A549 (cell line): ENCODE results near the gene RTN4.

ENCODE experiments used
- CBX8 ChIP-seq: fragments of 200-600 bp; sonication (generic); IDR thresholded peaks from 2 replicates; pipeline ENCODE4 v1.6.1; 2016
- CEBPB ChIP-seq, 2 experiments: fragments of >200 bp in 1 of 2; sonication (Bioruptor Twin) in 1 of 2; formaldehyde crosslinking in 1 of 2; IDR thresholded peaks; 2 replicates each; pipeline ENCODE4 v1.6.1; 2012 to 2016
- CHD4 ChIP-seq: fragments of 200-600 bp; sonication (generic); IDR thresholded peaks from 2 replicates; pipeline ENCODE4 v1.6.1; 2016; ENCODE audit warnings: antibody characterized with exemption, mild to moderate bottlenecking, borderline replicate concordance
- HDAC2 ChIP-seq: fragments of 200-600 bp; sonication (generic); IDR thresholded peaks from 2 replicates; pipeline ENCODE4 v1.6.1; 2016
- JUNB ChIP-seq: fragments of >200 bp; sonication (Bioruptor Twin); formaldehyde crosslinking; IDR thresholded peaks from 2 replicates; pipeline ENCODE4 v1.6.1; 2016
- PHF8 ChIP-seq: fragments of 200-600 bp; sonication (generic); IDR thresholded peaks from 2 replicates; pipeline ENCODE4 v1.6.1; 2016; ENCODE audit warnings: low read depth, mild to moderate bottlenecking, antibody characterized with exemption, moderate library complexity, borderline replicate concordance
- POLR2A ChIP-seq: IDR thresholded peaks from 2 replicates; pipeline ENCODE4 v1.6.1; 2012; ENCODE audit warnings: mild to moderate bottlenecking, low read length
- SMC3 ChIP-seq: fragments of >200 bp; sonication (Bioruptor Twin); formaldehyde crosslinking; IDR thresholded peaks from 3 replicates; pipeline ENCODE4 v1.6.1; 2018; ENCODE audit warnings: inconsistent platforms
- TF ChIP-seq, protein P1 (sequence below): fragments of >200 bp; sonication (Bioruptor Twin); formaldehyde crosslinking; IDR thresholded peaks from 3 replicates; pipeline ENCODE4 v1.5.1; 2016
- TF ChIP-seq, protein P2 (sequence below): IDR thresholded peaks from 2 replicates; pipeline ENCODE4 v1.6.1; 2012; ENCODE audit warnings: low read depth, borderline replicate concordance
- TF ChIP-seq, protein P3 (sequence below): fragments of 250-450 bp; sonication (Bioruptor Pico); IDR thresholded peaks from 2 replicates; pipeline ENCODE4 v1.5.0; 2021; ENCODE audit warnings: mild to moderate bottlenecking, moderate library complexity, borderline replicate concordance
- TF ChIP-seq, protein P4 (sequence below): fragments of 200-600 bp; sonication (generic); IDR thresholded peaks from 2 replicates; pipeline ENCODE4 v1.6.1; 2016; ENCODE audit warnings: antibody characterized with exemption, mild to moderate bottlenecking, moderate library complexity
- TF ChIP-seq, protein P5 (sequence below): fragments of 150-350 bp; IDR thresholded peaks from 2 replicates; pipeline ENCODE4 v1.6.1; 2014; ENCODE audit warnings: low read depth, mild to moderate bottlenecking, low read length

DNA sequence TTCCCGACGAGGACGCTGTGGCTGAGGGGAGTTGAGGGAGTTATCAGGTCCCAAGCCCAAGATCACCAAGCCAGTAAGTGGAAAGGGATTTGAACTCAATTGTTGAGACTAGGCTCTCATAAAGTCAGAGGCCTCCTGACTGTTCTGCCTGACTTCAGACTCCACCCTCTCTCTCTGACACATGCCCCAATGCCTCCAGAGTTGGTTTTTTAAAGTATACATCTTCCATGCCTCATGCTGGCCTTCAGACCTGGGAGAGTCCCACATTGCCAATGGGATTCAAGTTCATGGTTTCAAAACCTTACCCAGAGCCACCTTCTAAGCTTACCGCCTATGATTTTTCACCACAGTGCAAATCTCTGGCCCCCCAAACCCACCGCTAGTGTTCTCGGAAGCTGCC is 100.8 kb downstream of the RTN4 start:
- TF ChIP-seq, protein P1, sequence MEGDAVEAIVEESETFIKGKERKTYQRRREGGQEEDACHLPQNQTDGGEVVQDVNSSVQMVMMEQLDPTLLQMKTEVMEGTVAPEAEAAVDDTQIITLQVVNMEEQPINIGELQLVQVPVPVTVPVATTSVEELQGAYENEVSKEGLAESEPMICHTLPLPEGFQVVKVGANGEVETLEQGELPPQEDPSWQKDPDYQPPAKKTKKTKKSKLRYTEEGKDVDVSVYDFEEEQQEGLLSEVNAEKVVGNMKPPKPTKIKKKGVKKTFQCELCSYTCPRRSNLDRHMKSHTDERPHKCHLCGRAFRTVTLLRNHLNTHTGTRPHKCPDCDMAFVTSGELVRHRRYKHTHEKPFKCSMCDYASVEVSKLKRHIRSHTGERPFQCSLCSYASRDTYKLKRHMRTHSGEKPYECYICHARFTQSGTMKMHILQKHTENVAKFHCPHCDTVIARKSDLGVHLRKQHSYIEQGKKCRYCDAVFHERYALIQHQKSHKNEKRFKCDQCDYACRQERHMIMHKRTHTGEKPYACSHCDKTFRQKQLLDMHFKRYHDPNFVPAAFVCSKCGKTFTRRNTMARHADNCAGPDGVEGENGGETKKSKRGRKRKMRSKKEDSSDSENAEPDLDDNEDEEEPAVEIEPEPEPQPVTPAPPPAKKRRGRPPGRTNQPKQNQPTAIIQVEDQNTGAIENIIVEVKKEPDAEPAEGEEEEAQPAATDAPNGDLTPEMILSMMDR = no peak
- TF ChIP-seq JUNB = no peak
- TF ChIP-seq SMC3 = no peak
- TF ChIP-seq, protein P2, sequence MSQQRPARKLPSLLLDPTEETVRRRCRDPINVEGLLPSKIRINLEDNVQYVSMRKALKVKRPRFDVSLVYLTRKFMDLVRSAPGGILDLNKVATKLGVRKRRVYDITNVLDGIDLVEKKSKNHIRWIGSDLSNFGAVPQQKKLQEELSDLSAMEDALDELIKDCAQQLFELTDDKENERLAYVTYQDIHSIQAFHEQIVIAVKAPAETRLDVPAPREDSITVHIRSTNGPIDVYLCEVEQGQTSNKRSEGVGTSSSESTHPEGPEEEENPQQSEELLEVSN = no peak
- TF ChIP-seq POLR2A = no peak
- TF ChIP-seq PHF8 = no peak
- TF ChIP-seq, protein P3, sequence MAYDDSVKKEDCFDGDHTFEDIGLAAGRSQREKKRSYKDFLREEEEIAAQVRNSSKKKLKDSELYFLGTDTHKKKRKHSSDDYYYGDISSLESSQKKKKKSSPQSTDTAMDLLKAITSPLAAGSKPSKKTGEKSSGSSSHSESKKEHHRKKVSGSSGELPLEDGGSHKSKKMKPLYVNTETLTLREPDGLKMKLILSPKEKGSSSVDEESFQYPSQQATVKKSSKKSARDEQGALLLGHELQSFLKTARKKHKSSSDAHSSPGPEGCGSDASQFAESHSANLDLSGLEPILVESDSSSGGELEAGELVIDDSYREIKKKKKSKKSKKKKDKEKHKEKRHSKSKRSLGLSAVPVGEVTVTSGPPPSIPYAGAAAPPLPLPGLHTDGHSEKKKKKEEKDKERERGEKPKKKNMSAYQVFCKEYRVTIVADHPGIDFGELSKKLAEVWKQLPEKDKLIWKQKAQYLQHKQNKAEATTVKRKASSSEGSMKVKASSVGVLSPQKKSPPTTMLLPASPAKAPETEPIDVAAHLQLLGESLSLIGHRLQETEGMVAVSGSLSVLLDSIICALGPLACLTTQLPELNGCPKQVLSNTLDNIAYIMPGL (CRISPR knock-in tag) = no peak
- TF ChIP-seq CBX8 = no peak
- TF ChIP-seq, protein P4, sequence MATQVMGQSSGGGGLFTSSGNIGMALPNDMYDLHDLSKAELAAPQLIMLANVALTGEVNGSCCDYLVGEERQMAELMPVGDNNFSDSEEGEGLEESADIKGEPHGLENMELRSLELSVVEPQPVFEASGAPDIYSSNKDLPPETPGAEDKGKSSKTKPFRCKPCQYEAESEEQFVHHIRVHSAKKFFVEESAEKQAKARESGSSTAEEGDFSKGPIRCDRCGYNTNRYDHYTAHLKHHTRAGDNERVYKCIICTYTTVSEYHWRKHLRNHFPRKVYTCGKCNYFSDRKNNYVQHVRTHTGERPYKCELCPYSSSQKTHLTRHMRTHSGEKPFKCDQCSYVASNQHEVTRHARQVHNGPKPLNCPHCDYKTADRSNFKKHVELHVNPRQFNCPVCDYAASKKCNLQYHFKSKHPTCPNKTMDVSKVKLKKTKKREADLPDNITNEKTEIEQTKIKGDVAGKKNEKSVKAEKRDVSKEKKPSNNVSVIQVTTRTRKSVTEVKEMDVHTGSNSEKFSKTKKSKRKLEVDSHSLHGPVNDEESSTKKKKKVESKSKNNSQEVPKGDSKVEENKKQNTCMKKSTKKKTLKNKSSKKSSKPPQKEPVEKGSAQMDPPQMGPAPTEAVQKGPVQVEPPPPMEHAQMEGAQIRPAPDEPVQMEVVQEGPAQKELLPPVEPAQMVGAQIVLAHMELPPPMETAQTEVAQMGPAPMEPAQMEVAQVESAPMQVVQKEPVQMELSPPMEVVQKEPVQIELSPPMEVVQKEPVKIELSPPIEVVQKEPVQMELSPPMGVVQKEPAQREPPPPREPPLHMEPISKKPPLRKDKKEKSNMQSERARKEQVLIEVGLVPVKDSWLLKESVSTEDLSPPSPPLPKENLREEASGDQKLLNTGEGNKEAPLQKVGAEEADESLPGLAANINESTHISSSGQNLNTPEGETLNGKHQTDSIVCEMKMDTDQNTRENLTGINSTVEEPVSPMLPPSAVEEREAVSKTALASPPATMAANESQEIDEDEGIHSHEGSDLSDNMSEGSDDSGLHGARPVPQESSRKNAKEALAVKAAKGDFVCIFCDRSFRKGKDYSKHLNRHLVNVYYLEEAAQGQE = no peak
- TF ChIP-seq CHD4 = no peak
- no peak for TF ChIP-seq CEBPB (IDR thresholded peaks at IDR 0.05)
- TF ChIP-seq, protein P5, sequence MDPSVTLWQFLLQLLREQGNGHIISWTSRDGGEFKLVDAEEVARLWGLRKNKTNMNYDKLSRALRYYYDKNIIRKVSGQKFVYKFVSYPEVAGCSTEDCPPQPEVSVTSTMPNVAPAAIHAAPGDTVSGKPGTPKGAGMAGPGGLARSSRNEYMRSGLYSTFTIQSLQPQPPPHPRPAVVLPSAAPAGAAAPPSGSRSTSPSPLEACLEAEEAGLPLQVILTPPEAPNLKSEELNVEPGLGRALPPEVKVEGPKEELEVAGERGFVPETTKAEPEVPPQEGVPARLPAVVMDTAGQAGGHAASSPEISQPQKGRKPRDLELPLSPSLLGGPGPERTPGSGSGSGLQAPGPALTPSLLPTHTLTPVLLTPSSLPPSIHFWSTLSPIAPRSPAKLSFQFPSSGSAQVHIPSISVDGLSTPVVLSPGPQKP = no peak
- TF ChIP-seq HDAC2 = no peak
